GM23248 (cell line): ENCODE results near the gene CDK14. TPM values are rescaled to one million over a fixed set of nuclear protein-coding genes. Genes with fewer than 3 reads are reported as not detected.

ENCODE experiments used
- DNase-seq: peaks from one replicate; pipeline ENCODE4 v3.0.0-alpha.2; 2015
- H2AFZ ChIP-seq: fragments of 200-600 bp; sonication (generic); 2 replicates; pipeline ENCODE4 v1.6.1; 2016; ENCODE audit warnings: antibody characterized with exemption
- H3F3A ChIP-seq: fragments of 200-600 bp; sonication (generic); 2 replicates; pipeline ENCODE4 v1.6.1; 2016; ENCODE audit warnings: mild to moderate bottlenecking, antibody characterized with exemption, mixed run types; ENCODE audit not compliant: insufficient read depth
- H3K27ac ChIP-seq: fragments of 200-600 bp; sonication (generic); 2 replicates; pipeline ENCODE4 v1.5.1; 2016; ENCODE audit warnings: mild to moderate bottlenecking
- H3K27me3 ChIP-seq: fragments of 200-600 bp; sonication (generic); replicated peaks from 2 replicates; pipeline ENCODE4 v1.6.1; 2016; ENCODE audit warnings: mild to moderate bottlenecking; ENCODE audit not compliant: insufficient read depth
- H3K36me3 ChIP-seq: fragments of 200-600 bp; sonication (generic); 2 replicates; pipeline ENCODE4 v1.6.1; 2016; ENCODE audit warnings: low read depth, mild to moderate bottlenecking
- H3K4me1 ChIP-seq: fragments of 200-600 bp; sonication (generic); 2 replicates; pipeline ENCODE4 v1.6.1; 2016; ENCODE audit warnings: mild to moderate bottlenecking; ENCODE audit not compliant: insufficient read depth
- H3K4me2 ChIP-seq: fragments of 200-600 bp; sonication (generic); one replicate; pipeline ENCODE4 v1.6.1; 2016; ENCODE audit warnings: mild to moderate bottlenecking; ENCODE audit not compliant: unreplicated experiment
- H3K4me3 ChIP-seq: fragments of 200-600 bp; sonication (generic); 2 replicates; pipeline ENCODE4 v1.5.1; 2016; ENCODE audit warnings: mild to moderate bottlenecking
- H3K79me2 ChIP-seq: fragments of 200-600 bp; sonication (generic); 2 replicates; pipeline ENCODE4 v1.6.1; 2016; ENCODE audit warnings: mild to moderate bottlenecking; ENCODE audit not compliant: insufficient read depth
- H3K9ac ChIP-seq: fragments of 200-600 bp; sonication (generic); 2 replicates; pipeline ENCODE4 v1.6.1; 2016; ENCODE audit warnings: mild to moderate bottlenecking
- H3K9me2 ChIP-seq: fragments of 200-600 bp; sonication (generic); 2 replicates; pipeline ENCODE4 v1.6.1; 2016; ENCODE audit warnings: mixed run types, mild to moderate bottlenecking, moderate library complexity; ENCODE audit not compliant: insufficient read depth
- H3K9me3 ChIP-seq: fragments of 200-600 bp; sonication (generic); one replicate; pipeline ENCODE4 v1.6.1; 2017; ENCODE audit warnings: low read depth
- H4K20me1 ChIP-seq: fragments of 200-600 bp; sonication (generic); 2 replicates; pipeline ENCODE4 v1.6.0; 2016; ENCODE audit not compliant: insufficient read depth
- EZH2 ChIP-seq: fragments of 200-600 bp; sonication (generic); IDR thresholded peaks from 2 replicates; pipeline ENCODE4 v1.6.1; 2018; ENCODE audit warnings: antibody characterized with exemption, mild to moderate bottlenecking; ENCODE audit not compliant: insufficient read depth, poor library complexity, severe bottlenecking
- EZH2phosphoT487 ChIP-seq: fragments of 200-600 bp; sonication (generic); IDR thresholded peaks from 2 replicates; pipeline ENCODE4 v1.6.1; 2018; ENCODE audit warnings: antibody characterized with exemption, moderate library complexity, mild to moderate bottlenecking, low read depth; ENCODE audit not compliant: insufficient read depth
- WGBS, 2 experiments: methylation state at CpG; one replicate each; pipeline ENCODE4 v1.1.6; 2015 to 2017; ENCODE audit warnings: low lambda C conversion rate in 2 of 2, low coverage in 1 of 2; ENCODE audit errors: missing lambda C conversion rate in 2 of 2; 5-methylcytosine and 5-hydroxymethylcytosine counted together
- in situ Hi-C: fragments of 300-500 bp; cut with MboI; formaldehyde crosslinking; loops from 2 replicates; pipeline ENCODE4 v1.15.0; 2020
- polyA plus RNA-seq: library from polyadenylated mRNA; unstranded; fragments of >200 nt; fragmentation: Nextera tagmentation; extraction: Ambion mirVana; gene quantifications from 2 replicates; pipeline ENCODE4 v1.2.1, GENCODE V29; 2016
- total RNA-seq: library from RNA; depleted of rRNA; stranded (reverse); fragments of >200 nt; shearing (Covaris generic); gene quantifications from 2 replicates; pipeline ENCODE4 v1.2.3, GENCODE V29; 2014

Gene CDK14
- total and polyA plus RNA-seq, 2 experiments from 2014 or later = 19.9 to 21.2 TPM

GRCh38 chr7:91157579-91158320 lies 561.6 kb downstream of the CDK14 start:
- Histone ChIP-seq H3K27me3 (no peaks in the 10 kb centered on the region), H3K4me2 (no peak overlapping the region), H3K79me2 (no peaks in the 10 kb centered on the region), H3K27ac (no peak overlapping the region), H4K20me1 (no peaks in the 10 kb centered on the region), H3K4me3 (no peak overlapping the region), H2AFZ (no peak overlapping the region), H3K4me1 (no peaks in the 10 kb centered on the region), H3K9me3 (no peaks in the 10 kb centered on the region), H3K36me3 (no peaks in the 10 kb centered on the region), H3F3A (no peaks in the 10 kb centered on the region), H3K9ac (no peak overlapping the region), H3K9me2 (no peaks in the 10 kb centered on the region)
- TF ChIP-seq EZH2phosphoT487 (no peak), EZH2 (no peak)
- in situ Hi-C loops = no loop called here
- no peak for DNase-seq
- WGBS, 2 experiments = 84 to 87% methylated on average over 6 of the region's 6 CpGs

DNA sequence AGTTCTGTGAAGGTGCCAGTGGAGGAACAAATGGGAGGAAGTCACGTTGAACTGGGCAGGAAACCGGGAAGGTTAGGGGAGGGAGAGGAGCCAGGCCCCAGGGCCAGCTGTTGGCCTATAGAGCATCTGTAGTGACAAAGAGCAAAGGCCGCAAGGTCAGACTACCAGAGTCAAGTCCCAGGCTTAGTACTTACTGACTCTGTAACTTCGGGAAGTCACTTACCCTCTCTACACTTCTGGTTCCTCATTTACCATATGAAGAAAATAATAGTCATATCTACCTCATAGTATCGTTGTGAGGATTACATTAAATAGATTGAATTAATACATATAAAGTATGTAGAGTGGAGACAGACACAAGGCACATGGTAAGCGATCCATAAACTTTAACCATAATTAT lies 566.3 kb downstream of the CDK14 start:
- no peaks in the 10 kb centered on the region for H3K9me2 ChIP-seq
- WGBS, 2 experiments = 86 to 91% methylated on average over 6 of the region's 6 CpGs
- no peaks in the 10 kb centered on the region for H3K27me3 ChIP-seq
- no peak overlapping the region for H3K4me3 ChIP-seq
- peaks cover 46% of the 10 kb centered on the region for H3F3A ChIP-seq
- no peak overlapping the region for H3K4me2 ChIP-seq
- H3K79me2 ChIP-seq = no peaks in the 10 kb centered on the region
- TF ChIP-seq EZH2 = no peak
- no peak for TF ChIP-seq EZH2phosphoT487
- no peak overlapping the region for H3K27ac ChIP-seq
- in situ Hi-C loops = no loop called here
- DNase-seq = no peak
- no peaks in the 10 kb centered on the region for H3K9me3 ChIP-seq
- no peaks in the 10 kb centered on the region for H4K20me1 ChIP-seq
- H2AFZ ChIP-seq = no peak overlapping the region
- no peak overlapping the region for H3K9ac ChIP-seq
- H3K4me1 ChIP-seq = peaks cover 33% of the 10 kb centered on the region
- no peaks in the 10 kb centered on the region for H3K36me3 ChIP-seq

- Histone ChIP-seq H3K9ac (peak overlapping the region; percentile 70), H2AFZ (peak overlapping the region; percentile 31), H3K9me2 (no peaks in the 10 kb centered on the region), H3F3A (peaks cover 49% of the 10 kb centered on the region), H3K36me3 (no peaks in the 10 kb centered on the region), H3K27me3 (no peaks in the 10 kb centered on the region), H3K4me1 (peaks cover 33% of the 10 kb centered on the region), H3K79me2 (no peaks in the 10 kb centered on the region), H3K27ac (peak overlapping the region; percentile 95), H3K4me2 (peak overlapping the region; percentile 84), H3K9me3 (no peaks in the 10 kb centered on the region), H3K4me3 (peak overlapping the region; percentile 60), H4K20me1 (no peaks in the 10 kb centered on the region)
- WGBS, 2 experiments = 9 to 14% methylated on average over 2 of the region's 2 CpGs
- in situ Hi-C loops = no loop called here
- TF ChIP-seq EZH2phosphoT487 (no peak), EZH2 (no peak)
- DNase-seq = peak; percentile 52
These were observed 568.4 kb downstream of the CDK14 start for GRCh38 chr7:91164506-91164905.

DNA sequence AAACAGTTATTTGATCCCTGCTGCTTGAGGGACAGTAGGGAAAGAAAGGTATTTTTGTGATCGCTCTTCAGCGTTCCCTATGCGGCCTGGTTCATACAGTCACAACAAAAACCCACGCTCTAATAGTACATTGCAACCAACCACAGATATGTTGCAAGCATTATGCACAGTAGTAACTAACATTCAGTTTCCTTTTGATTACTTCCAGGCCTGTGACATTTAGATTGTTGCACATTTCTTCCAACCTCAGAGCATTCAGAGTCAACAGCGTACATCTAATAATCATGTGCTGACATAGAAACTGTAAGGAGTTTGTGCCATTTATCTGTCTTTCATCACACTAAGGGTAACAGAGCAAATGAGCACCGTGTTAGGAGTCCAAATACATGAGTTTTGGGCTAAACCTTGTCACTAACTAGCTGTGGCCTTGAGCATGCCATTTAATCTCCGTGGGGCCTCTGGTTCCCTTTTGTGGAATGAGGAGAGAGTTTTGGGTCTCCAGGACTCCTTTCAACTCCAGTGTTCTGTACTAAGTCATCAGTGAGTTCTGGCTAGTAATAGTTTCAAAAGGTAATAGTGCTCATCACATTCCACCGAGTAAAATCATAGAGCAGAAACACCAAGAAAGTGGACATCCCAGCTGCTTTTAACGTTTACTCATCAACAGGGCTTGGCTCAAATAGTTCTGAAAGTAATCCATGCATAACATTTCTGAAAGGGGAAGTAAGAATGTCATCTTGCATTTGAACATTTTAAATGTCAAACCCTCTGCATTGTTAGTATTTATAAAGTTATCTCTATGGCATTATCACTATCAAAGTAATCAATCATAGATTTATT lies 569.1 kb downstream of the CDK14 start:
- Histone ChIP-seq H3K79me2 (no peaks in the 10 kb centered on the region), H3K9me3 (no peaks in the 10 kb centered on the region), H3K9ac (peak overlapping the region; percentile 70), H3K4me3 (peak overlapping the region; percentile 60), H3K4me2 (peak overlapping the region; percentile 84), H3K27me3 (no peaks in the 10 kb centered on the region), H3K36me3 (no peaks in the 10 kb centered on the region), H3F3A (peaks cover 49% of the 10 kb centered on the region), H3K9me2 (no peaks in the 10 kb centered on the region), H3K27ac (peak overlapping the region; percentile 95), H2AFZ (peak overlapping the region; percentile 31), H3K4me1 (peaks cover 33% of the 10 kb centered on the region), H4K20me1 (no peaks in the 10 kb centered on the region)
- 1% methylated on average over 9 of the region's 9 CpGs for WGBS, 2 experiments
- peak; percentile 93 for DNase-seq
- TF ChIP-seq EZH2phosphoT487 = 0 out of 2 replicates have a peak, but pooled peaks have one; percentile 58
- no peak for TF ChIP-seq EZH2
- in situ Hi-C loops = no loop called here
